ENCODE data around the gene CAPZB.
A peak's percentile ranks its signal among the peaks of the same experiment; 100 is the strongest.

Gene CAPZB

DNA sequence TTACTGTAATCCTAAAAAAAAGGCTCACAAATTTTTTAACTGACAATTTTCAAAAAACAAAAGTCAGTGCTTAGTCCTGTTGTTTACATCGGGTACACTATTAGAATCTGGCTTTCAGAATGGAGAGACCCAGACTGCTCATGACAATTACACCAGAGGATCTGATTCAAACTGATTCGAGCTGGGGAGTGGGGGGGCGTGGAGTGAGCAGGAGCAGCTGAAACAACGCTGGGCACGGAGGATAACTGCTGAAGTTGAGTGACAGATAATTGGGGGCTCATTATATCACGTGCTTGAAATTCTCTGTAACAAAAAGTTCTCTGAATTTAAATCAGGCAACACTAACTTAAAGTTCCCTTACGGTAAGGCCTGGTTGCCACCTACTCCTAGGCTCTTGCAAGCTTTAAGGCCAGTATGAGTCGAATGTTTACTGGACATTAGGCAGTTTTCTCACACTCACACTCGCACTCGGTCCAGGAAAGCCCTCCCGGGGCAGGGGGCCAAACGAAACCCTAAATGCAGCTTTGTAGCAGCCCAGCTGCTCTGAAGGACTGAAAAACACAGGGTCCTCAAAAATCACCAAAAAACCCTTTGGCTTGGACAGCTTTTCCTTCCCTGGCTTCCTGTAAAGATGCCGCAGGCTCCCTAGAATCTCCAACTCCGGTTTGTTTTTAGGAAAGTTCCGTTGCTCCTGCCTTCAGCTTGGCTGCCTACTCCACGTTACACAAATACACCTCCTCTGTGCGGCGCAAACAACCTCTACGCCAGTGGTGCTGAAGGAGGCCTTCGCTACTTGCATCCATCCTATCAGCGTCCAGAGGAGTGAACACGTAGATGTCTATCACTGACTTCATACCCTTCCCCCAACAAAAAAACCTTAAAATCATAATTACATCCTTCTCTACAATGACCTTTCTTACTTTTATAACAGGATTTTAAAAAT is 42.9 kb downstream of the CAPZB start:
- TF ChIP-seq POLR2A (IDR thresholded peaks at IDR 0.05; ENCODE audit: low read length) (no peak), GATA1 (IDR thresholded peaks at IDR 0.05; ENCODE audit: low read depth, low read length) (no peak)
- DNase-seq, result no peak

GRCh38 chr1:19441048-19441780 is 44.1 kb downstream of the CAPZB start:
- no peak for DNase-seq
- TF ChIP-seq GATA1 (IDR thresholded peaks at IDR 0.05; ENCODE audit: low read depth, low read length), result no peak
- no peak for TF ChIP-seq POLR2A (IDR thresholded peaks at IDR 0.05; ENCODE audit: low read length)

GRCh38 chr1:19439464-19440171 is 45.7 kb downstream of the CAPZB start:
- peak; percentile 20 to 36 for DNase-seq
- TF ChIP-seq GATA1 (IDR thresholded peaks at IDR 0.05; ENCODE audit: low read depth, low read length) (no peak), POLR2A (IDR thresholded peaks at IDR 0.05; ENCODE audit: low read length) (no peak)

DNA sequence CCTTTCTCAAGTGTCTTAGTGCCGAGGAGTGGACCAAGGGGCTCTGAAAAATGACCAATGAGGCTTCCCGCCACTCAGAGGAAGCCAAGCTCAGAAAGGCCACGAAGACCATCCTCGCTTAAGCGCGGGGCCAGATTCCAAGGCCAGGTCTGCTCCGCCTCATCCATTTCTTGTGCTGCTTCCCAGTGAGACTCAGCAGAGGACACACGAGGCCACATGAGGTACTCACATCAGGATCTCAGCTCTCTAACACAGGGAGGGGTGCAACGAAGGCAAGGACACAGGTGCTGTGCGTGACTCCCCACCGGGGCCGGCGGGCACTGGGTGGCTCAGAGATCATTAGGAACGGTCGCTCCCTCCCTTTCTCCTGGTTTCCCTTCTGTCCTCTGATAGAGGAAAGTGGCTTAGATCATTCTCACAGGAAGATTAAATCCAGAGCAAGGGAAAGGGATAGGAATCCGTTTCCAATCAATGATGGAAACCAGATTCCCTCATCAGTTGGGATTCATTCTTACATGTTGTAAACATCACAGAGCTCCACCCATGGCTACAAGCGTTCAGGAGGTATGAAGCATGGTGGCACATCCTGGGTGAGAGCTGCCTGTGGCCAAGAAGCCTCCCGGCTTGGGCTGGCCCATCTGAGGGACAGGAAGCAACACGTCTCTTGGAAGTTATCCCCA is 46.7 kb downstream of the CAPZB start:
- TF ChIP-seq GATA1 (IDR thresholded peaks at IDR 0.05; ENCODE audit: low read depth, low read length) (no peak), POLR2A (IDR thresholded peaks at IDR 0.05; ENCODE audit: low read length) (no peak)
- DNase-seq, result no peak

- TF ChIP-seq POLR2A (IDR thresholded peaks at IDR 0.05; ENCODE audit: low read length) (no peak), GATA1 (IDR thresholded peaks at IDR 0.05; ENCODE audit: low read depth, low read length) (no peak)
- no peak for DNase-seq
Observed at GRCh38 chr1:19437891-19438294, 47.4 kb downstream of the CAPZB start.

DNA sequence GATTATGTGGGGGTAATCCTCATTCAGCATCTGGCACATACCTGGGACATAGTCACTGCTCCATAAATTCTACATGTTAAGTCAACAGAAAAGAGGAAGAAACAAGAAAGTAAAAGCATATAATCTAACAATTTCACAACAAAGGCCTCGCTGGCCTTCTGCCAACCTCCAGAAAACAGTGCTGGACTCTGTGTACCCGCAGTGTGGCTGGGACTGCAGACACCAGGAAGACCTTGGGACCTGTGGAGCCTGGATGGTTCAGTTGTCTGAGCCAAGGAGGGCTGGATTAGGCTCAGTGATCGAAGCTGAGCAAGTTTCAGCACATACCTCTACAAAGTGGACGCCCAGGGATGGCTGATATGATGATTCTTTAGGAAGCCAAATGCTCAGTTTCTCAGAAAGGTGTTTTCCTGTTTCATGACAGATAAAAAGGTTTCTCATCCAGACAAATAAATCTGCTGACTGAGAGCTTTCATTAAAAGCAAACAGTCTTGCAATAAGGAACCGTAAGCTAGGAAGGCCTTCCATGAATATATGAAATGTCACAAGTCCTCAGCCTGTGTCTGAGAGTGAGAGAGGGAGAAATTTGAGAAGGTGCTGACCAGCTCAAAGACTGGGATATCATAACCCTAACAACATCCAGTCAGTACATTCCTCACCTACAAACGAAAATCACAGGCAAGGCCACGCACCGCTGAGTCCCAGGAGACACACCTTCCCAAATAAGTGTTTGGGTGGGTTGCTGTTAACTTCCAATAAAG is 48.4 kb downstream of the CAPZB start:
- TF ChIP-seq GATA1 (IDR thresholded peaks at IDR 0.05; ENCODE audit: low read depth, low read length), result no peak
- TF ChIP-seq POLR2A (IDR thresholded peaks at IDR 0.05; ENCODE audit: low read length), result no peak
- peak in 1 of 2 experiments; percentile 7 for DNase-seq

DNA sequence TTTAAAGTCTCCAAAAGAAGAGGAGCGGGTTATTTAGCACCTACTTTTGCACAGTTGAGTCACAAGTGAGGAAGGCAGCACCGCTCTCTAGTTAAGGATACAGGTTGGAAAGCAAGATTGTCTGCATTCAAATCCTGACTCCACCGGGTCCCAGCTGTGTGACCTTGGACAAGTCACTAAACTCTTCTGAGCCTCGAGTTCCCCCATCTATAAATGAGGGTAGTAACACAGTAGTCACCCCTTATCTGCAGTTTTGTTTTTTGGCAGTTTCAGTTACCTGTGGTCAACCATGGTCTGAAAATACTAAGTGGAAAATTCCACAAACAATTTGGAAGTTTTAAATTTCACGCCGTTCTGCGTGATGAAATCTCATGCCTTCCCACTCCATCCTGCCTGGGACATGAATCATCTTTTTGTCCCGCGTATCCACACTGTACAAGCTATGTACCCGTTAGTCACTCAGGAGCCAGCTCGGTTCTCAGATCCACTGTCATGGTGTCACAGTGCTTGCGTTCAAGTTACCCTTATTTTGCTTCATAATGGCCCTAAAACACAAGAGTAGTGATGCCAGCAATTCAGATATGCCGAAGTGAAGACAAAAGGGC is 49.4 kb downstream of the CAPZB start:
- TF ChIP-seq POLR2A (IDR thresholded peaks at IDR 0.05; ENCODE audit: low read length), result no peak
- no peak for TF ChIP-seq GATA1 (IDR thresholded peaks at IDR 0.05; ENCODE audit: low read depth, low read length)
- DNase-seq, result no peak

- TF ChIP-seq GATA1 (IDR thresholded peaks at IDR 0.05; ENCODE audit: low read depth, low read length) (no peak), POLR2A (IDR thresholded peaks at IDR 0.05; ENCODE audit: low read length) (no peak)
- no peak for DNase-seq
Observed at GRCh38 chr1:19435181-19435580, 50.2 kb downstream of the CAPZB start.

- TF ChIP-seq POLR2A (IDR thresholded peaks at IDR 0.05; ENCODE audit: low read length) (no peak), GATA1 (IDR thresholded peaks at IDR 0.05; ENCODE audit: low read depth, low read length) (no peak)
- DNase-seq, result no peak
Observed at GRCh38 chr1:19433719-19433998, 51.7 kb downstream of the CAPZB start.

DNA sequence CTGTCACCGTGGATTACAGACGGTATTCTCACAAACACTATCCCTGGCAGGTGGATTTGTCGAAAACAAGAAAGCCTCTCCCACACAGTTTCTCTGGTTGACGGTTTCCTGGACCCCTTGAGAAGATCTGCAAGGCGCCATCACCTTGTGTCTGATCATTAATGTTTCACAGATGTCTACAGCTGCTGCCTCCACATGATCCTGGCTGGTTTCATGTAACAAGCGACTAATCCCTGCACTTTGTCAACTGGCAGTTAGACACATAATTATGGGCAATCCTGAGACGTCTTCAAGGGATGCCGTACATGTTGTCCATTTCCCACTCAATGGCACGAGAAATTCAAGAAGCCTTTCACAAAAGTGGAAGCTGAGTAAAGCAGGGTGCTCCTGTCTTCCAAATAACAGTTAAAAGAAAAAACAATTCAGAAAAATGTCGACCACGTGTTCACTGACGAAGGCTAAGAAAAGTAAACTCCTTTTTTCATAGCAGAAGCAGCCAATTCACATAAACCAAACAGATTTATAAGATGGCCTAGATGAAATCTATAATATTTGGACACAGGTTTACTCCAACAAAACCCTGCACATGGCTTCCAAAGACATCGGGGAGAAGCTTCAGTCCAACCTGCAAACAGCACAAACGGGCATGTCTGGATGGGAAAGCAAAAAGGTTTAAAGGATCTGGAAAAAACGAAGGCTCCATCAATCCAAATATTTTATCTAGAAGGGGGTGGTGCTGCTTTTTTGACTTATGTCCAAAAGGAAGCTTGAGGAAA is 52.2 kb downstream of the CAPZB start:
- TF ChIP-seq GATA1 (IDR thresholded peaks at IDR 0.05; ENCODE audit: low read depth, low read length), result no peak
- no peak for TF ChIP-seq POLR2A (IDR thresholded peaks at IDR 0.05; ENCODE audit: low read length)
- DNase-seq, result no peak

DNA sequence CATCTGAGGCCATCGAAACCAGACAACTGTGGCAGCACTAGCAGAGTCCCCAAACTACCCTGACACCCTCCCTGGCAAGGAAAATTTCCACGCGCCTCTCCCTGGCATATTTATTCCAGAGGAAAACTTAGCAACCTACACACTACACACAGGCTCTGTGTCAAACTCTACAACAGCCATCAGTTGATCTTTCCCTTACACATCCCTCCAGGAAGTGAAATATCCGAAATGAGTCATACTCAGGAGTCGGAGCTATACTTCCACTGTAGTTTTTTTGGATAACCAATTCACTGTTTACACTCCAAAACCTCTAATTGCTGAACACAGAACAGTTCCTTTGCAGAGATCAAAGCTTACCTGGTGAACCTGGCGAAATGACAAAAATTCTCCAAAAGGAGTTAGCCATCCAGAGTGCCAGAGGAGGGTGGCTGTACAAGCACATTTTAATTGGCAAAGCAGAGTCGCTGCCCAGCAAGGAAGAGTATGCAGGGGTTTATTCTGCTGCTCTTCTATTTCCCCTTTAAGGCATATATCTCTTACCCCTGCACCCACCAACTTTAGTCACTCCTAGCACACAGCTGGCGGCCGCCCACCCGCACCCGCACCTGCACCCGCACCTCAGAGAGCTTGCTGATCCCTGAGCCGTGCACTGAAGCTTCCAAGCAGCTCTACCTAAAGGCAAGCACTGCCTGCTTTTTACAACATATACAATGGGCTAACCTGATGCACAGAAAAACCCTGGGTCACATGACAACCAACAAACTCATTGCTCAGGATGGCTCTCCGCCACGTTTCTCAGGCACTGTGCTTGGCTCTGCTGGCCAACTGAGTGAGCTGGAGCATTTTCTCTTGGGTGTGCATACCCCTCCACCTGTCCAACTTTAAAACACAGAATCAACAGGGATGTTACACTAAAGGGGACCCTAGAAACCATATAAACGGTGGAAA is 54.9 kb downstream of the CAPZB start:
- no peak for TF ChIP-seq POLR2A (IDR thresholded peaks at IDR 0.05; ENCODE audit: low read length)
- TF ChIP-seq GATA1 (IDR thresholded peaks at IDR 0.05; ENCODE audit: low read depth, low read length), result no peak
- DNase-seq, result no peak

All from erythroblast (primary cell).